SU-DHL-6 (cell line): ENCODE measurements around the gene LMO7.

ENCODE experiments used
- H2AFZ ChIP-seq: fragments of 200-600 bp; sonication (generic); 2 replicates; pipeline ENCODE4 v1.6.1; 2014; ENCODE audit warnings: low read depth, mild to moderate bottlenecking, moderate library complexity, mixed read lengths, antibody characterized with exemption, low read length; ENCODE audit not compliant: severe bottlenecking
- H3F3A ChIP-seq: fragments of 200-600 bp; shearing (Covaris generic); 2 replicates; pipeline ENCODE4 v1.6.0; 2016; ENCODE audit warnings: antibody characterized with exemption, mild to moderate bottlenecking; ENCODE audit not compliant: insufficient read depth
- H3K27ac ChIP-seq: fragments of 200-600 bp; sonication (generic); 2 replicates; pipeline ENCODE4 v1.5.1; 2016; ENCODE audit warnings: low read depth, mild to moderate bottlenecking, low read length, moderate library complexity, mixed read lengths
- H3K27me3 ChIP-seq: fragments of 200-600 bp; sonication (generic), shearing (Covaris generic); 2 replicates; pipeline ENCODE4 v1.6.0; 2014; ENCODE audit warnings: mild to moderate bottlenecking, low read length
- H3K36me3 ChIP-seq: fragments of 200-600 bp; sonication (generic); 2 replicates; pipeline ENCODE4 v1.6.1; 2014; ENCODE audit warnings: mild to moderate bottlenecking, low read length, mixed read lengths
- H3K4me2 ChIP-seq: fragments of 300-600, 200-600 bp; shearing (Covaris generic), sonication (generic); 2 replicates; pipeline ENCODE4 v1.6.0; 2014; ENCODE audit warnings: low read length, low read depth, mild to moderate bottlenecking; ENCODE audit not compliant: poor library complexity, severe bottlenecking
- H3K4me3 ChIP-seq: fragments of 200-600 bp; sonication (generic); 2 replicates; pipeline ENCODE4 v1.5.1; 2014; ENCODE audit warnings: antibody characterized with exemption, low read length, mild to moderate bottlenecking, mixed read lengths; ENCODE audit not compliant: insufficient read depth, poor library complexity, severe bottlenecking
- H3K79me2 ChIP-seq: fragments of 200-600 bp; sonication (generic); 2 replicates; pipeline ENCODE4 v1.6.1; 2014; ENCODE audit warnings: mild to moderate bottlenecking, low read length, moderate library complexity; ENCODE audit not compliant: insufficient read depth
- H3K9ac ChIP-seq: fragments of 200-600 bp; sonication (generic); 2 replicates; pipeline ENCODE4 v1.7.0; 2014; ENCODE audit warnings: mild to moderate bottlenecking, low read length
- H3K9me2 ChIP-seq: fragments of 200-600 bp; sonication (generic); replicated peaks from 2 replicates; pipeline ENCODE4 v1.6.1; 2014; ENCODE audit warnings: low read length; ENCODE audit not compliant: insufficient read depth
- H3K9me3 ChIP-seq: fragments of 200-600 bp; sonication (generic); 2 replicates; pipeline ENCODE4 v1.6.1; 2014; ENCODE audit warnings: low read length, mixed read lengths; ENCODE audit not compliant: insufficient read depth
- H4K20me1 ChIP-seq: fragments of 200-600 bp; sonication (generic); 2 replicates; pipeline ENCODE4 v1.6.1; 2014; ENCODE audit warnings: low read depth, mild to moderate bottlenecking, antibody characterized with exemption, low read length, moderate library complexity, mixed read lengths
- EZH2phosphoT487 ChIP-seq: fragments of 200-600 bp; sonication (generic), shearing (Covaris generic); conservative IDR thresholded peaks from 2 replicates; pipeline ENCODE4 v1.6.1; 2018; ENCODE audit warnings: mild to moderate bottlenecking, antibody characterized with exemption, low read length, moderate library complexity, mixed read lengths
- TF ChIP-seq, protein P1 (sequence below): fragments of 200-600 bp; sonication (generic); IDR thresholded peaks from one replicate; pipeline ENCODE4 v1.5.1; 2017; ENCODE audit warnings: antibody characterized with exemption, mild to moderate bottlenecking, low read length, moderate library complexity; ENCODE audit not compliant: insufficient read depth, poor library complexity, severe bottlenecking

Gene LMO7

DNA sequence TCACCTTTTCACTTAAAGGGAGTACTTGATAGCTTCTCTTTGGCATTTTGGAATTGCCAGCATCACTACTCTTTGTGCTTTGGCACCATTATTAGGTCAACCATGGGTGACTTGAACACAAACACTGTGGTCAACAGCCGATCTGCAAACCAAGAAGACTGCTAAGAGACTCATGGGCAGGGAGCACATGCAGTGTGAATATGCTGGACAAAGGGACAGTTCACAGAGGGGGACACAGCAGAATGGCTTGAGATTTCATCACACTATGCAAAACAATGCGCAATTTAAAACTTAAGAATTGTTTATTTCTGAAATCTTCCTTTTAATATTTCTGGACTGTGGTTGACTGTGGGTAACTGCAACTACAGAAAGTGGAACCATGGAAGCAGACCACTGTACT, 64.4 kb downstream of the LMO7 start:
- no peak overlapping the region for H3K9ac ChIP-seq

GRCh38 chr13:75702476-75702875, 66.3 kb downstream of the LMO7 start:
- Histone ChIP-seq H3K4me2 (no peak overlapping the region), H4K20me1 (0 out of 2 replicates have a peak, but pooled peaks cover 14% of the 10 kb centered on the region), H2AFZ (no peak overlapping the region), H3K79me2 (peaks cover 94% of the 10 kb centered on the region), H3K36me3 (peaks cover 3% of the 10 kb centered on the region), H3K9me2 (no peaks in the 10 kb centered on the region), H3K9me3 (no peaks in the 10 kb centered on the region), H3K27ac (no peak overlapping the region), H3K9ac (no peak overlapping the region), H3F3A (peaks cover 5% of the 10 kb centered on the region; the same call in 1 of the 2 replicates), H3K27me3 (no peaks in the 10 kb centered on the region), H3K4me3 (no peak overlapping the region)
- no peak for TF ChIP-seq EZH2phosphoT487
- TF ChIP-seq, protein P1, sequence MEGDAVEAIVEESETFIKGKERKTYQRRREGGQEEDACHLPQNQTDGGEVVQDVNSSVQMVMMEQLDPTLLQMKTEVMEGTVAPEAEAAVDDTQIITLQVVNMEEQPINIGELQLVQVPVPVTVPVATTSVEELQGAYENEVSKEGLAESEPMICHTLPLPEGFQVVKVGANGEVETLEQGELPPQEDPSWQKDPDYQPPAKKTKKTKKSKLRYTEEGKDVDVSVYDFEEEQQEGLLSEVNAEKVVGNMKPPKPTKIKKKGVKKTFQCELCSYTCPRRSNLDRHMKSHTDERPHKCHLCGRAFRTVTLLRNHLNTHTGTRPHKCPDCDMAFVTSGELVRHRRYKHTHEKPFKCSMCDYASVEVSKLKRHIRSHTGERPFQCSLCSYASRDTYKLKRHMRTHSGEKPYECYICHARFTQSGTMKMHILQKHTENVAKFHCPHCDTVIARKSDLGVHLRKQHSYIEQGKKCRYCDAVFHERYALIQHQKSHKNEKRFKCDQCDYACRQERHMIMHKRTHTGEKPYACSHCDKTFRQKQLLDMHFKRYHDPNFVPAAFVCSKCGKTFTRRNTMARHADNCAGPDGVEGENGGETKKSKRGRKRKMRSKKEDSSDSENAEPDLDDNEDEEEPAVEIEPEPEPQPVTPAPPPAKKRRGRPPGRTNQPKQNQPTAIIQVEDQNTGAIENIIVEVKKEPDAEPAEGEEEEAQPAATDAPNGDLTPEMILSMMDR, result no peak

More for the DNA sequence above, 64.4 kb downstream of the LMO7 start:
- no peak overlapping the region for H3K27ac ChIP-seq
- no peaks in the 10 kb centered on the region for H3K27me3 ChIP-seq
- H2AFZ ChIP-seq, result no peak overlapping the region
- H3K4me2 ChIP-seq, result no peak overlapping the region
- H3F3A ChIP-seq, result peaks cover 7% of the 10 kb centered on the region; the same call in 1 of the 2 replicates
- no peaks in the 10 kb centered on the region for H3K9me2 ChIP-seq
- no peak overlapping the region for H3K4me3 ChIP-seq
- TF ChIP-seq, protein P1, result no peak
- TF ChIP-seq EZH2phosphoT487, result no peak
- no peaks in the 10 kb centered on the region; the same call in none of the 2 replicates for H3K36me3 ChIP-seq
- H3K79me2 ChIP-seq, result peaks cover 92% of the 10 kb centered on the region
- 0 out of 2 replicates have a peak, but pooled peaks cover 14% of the 10 kb centered on the region for H4K20me1 ChIP-seq
- H3K9me3 ChIP-seq, result no peaks in the 10 kb centered on the region

DNA sequence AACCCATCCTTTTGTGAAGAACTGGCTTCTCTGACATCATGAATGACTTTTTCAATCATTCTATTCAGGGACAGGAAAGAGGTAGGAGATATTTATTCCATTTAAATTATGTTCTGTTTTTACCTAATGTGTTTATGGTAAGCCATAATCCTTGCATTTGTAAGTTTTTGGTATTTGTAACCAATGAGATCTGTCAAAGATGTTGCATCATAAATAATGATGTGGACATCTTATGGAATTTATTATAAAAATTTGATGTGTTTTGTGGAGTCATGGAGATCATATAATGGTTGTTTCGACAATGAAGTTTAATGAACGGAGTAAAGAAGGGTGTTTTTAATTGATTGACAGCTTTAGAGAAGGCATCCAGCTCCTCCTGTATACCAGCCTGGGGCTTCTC, 67.6 kb downstream of the LMO7 start:
- Histone ChIP-seq H3K4me3 (no peak overlapping the region), H3K9ac (no peak overlapping the region), H3K9me2 (no peaks in the 10 kb centered on the region), H3K4me2 (no peak overlapping the region), H3F3A (no peaks in the 10 kb centered on the region), H3K9me3 (no peaks in the 10 kb centered on the region), H3K27me3 (no peaks in the 10 kb centered on the region), H3K36me3 (peaks cover 5% of the 10 kb centered on the region), H2AFZ (no peak overlapping the region), H4K20me1 (peaks cover 18% of the 10 kb centered on the region; the same call in 1 of the 2 replicates), H3K27ac (no peak overlapping the region), H3K79me2 (peaks cover 92% of the 10 kb centered on the region)
- TF ChIP-seq, protein P1, result no peak
- no peak for TF ChIP-seq EZH2phosphoT487
